K562 (cell line): ENCODE results near the gene ITIH3. TPM values are rescaled to one million over a fixed set of nuclear protein-coding genes. Genes with fewer than 3 reads are reported as not detected.

ENCODE experiments used
- ATF1 ChIP-seq, 2 experiments: fragments of 450-650 bp in 1 of 2; IDR thresholded peaks; 2 replicates each; pipeline ENCODE4 v1.6.1; 2016; ENCODE audit warnings: missing compliant biosample characterization in 1 of 2, missing genetic modification characterization in 1 of 2
- ATF7 ChIP-seq: fragments of 450-650 bp; IDR thresholded peaks from 2 replicates; pipeline ENCODE4 v1.7.1; 2014; ENCODE audit warnings: mild to moderate bottlenecking, moderate library complexity
- C11orf30 ChIP-seq: fragments of 450-650 bp; IDR thresholded peaks from 2 replicates; pipeline ENCODE4 v1.6.1; 2016; ENCODE audit warnings: low read depth, mild to moderate bottlenecking
- CBX1 ChIP-seq: sonication (generic); IDR thresholded peaks from 2 replicates; pipeline ENCODE4 v1.6.1; 2016; ENCODE audit warnings: antibody characterized with exemption, low read depth, mild to moderate bottlenecking
- CREM ChIP-seq: IDR thresholded peaks from 2 replicates; pipeline ENCODE4 v1.6.1; 2014; ENCODE audit warnings: antibody characterized with exemption, low read depth
- CSDE1 ChIP-seq, 2 experiments: fragments of 450-650 bp; IDR thresholded peaks; 2 replicates each; pipeline ENCODE4 v1.6.1; 2016; ENCODE audit warnings: mild to moderate bottlenecking in 1 of 2
- ETV1 ChIP-seq: fragments of 450-650 bp; conservative IDR thresholded peaks from 2 replicates; pipeline ENCODE4 v1.6.1; 2016; ENCODE audit warnings: missing genetic modification characterization, control low read depth, low read depth, missing compliant biosample characterization
- KDM5B ChIP-seq: fragments of 200-600 bp; sonication (generic); IDR thresholded peaks from 2 replicates; pipeline ENCODE4 v1.6.1; 2012; ENCODE audit warnings: low read depth, mild to moderate bottlenecking, moderate library complexity, low read length, control low read depth, inconsistent platforms; ENCODE audit not compliant: insufficient replicate concordance
- KLF1 ChIP-seq: fragments of 450-650 bp; IDR thresholded peaks from 2 replicates; pipeline ENCODE4 v1.6.1; 2016; ENCODE audit warnings: missing genetic modification characterization, missing compliant biosample characterization
- MAZ ChIP-seq, 2 experiments: fragments of 450-650 bp in 1 of 2; sonication (generic) in 1 of 2; formaldehyde crosslinking; IDR thresholded peaks in 1 of 2; conservative IDR thresholded peaks in 1 of 2; 2 replicates each; pipeline versions ENCODE4 v1.4.0 to v1.5.0; 2020; ENCODE audit warnings: mild to moderate bottlenecking in 1 of 2, missing genetic modification reagents in 1 of 2
- MBD2 ChIP-seq: sonication (generic); IDR thresholded peaks from 2 replicates; pipeline ENCODE4 v1.6.1; 2016; ENCODE audit warnings: low read depth, borderline replicate concordance
- PHF20 ChIP-seq: fragments of 450-650 bp; IDR thresholded peaks from 2 replicates; pipeline ENCODE4 v1.6.1; 2018; ENCODE audit not compliant: partially characterized antibody
- POLR2H ChIP-seq: IDR thresholded peaks from 2 replicates; pipeline ENCODE4 v1.6.1; 2016; ENCODE audit warnings: missing genetic modification characterization, low read depth, mild to moderate bottlenecking, control low read depth, missing compliant biosample characterization, moderate library complexity
- RBBP5 ChIP-seq: fragments of 200-600 bp; sonication (generic); IDR thresholded peaks from 2 replicates; pipeline ENCODE4 v1.6.1; 2012; ENCODE audit warnings: borderline replicate concordance, mild to moderate bottlenecking, low read length, control low read depth, inconsistent platforms; ENCODE audit not compliant: insufficient read depth, poor library complexity, severe bottlenecking
- SAP30 ChIP-seq: fragments of 200-600 bp; sonication (generic); IDR thresholded peaks from 2 replicates; pipeline ENCODE4 v1.6.1; 2012; ENCODE audit warnings: borderline replicate concordance, low read depth, mild to moderate bottlenecking, moderate library complexity, low read length, control low read depth, inconsistent platforms; ENCODE audit not compliant: insufficient read depth, poor library complexity, severe bottlenecking
- SP1 ChIP-seq: sonication (generic); formaldehyde crosslinking; IDR thresholded peaks from 2 replicates; pipeline ENCODE4 v1.8.1; 2022; ENCODE audit warnings: mild to moderate bottlenecking, missing genetic modification reagents
- SRSF7 ChIP-seq: fragments of 200-400 bp; formaldehyde crosslinking; optimal IDR thresholded peaks from 2 replicates; pipeline ENCODE3; 2017; ENCODE audit warnings: mild to moderate bottlenecking, low read depth, low read length
- TCF7L2 ChIP-seq: fragments of 150-350 bp; IDR thresholded peaks from 2 replicates; pipeline ENCODE4 v1.6.1; 2016; ENCODE audit warnings: low read depth, mild to moderate bottlenecking, low read length, moderate library complexity
- YY1 ChIP-seq, 3 experiments: IDR thresholded peaks; 2 replicates each; pipeline ENCODE4 v1.6.1; 2011; ENCODE audit warnings: low read length in 2 of 3, mild to moderate bottlenecking in 2 of 3, moderate library complexity in 2 of 3, borderline replicate concordance in 1 of 3, control low read depth in 1 of 3, low read depth in 1 of 3; ENCODE audit not compliant: insufficient read depth in 3 of 3, insufficient replicate concordance in 2 of 3, control insufficient read depth in 1 of 3, insufficient read length in 1 of 3; ENCODE audit errors: extremely low read depth in 1 of 3
- ZBTB11 ChIP-seq, 3 experiments: fragments of 200-800 bp in 1 of 3; fragments of 250-450 bp in 1 of 3; fragments of 450-650 bp in 1 of 3; sonication (Bioruptor Pico) in 1 of 3; sonication (Bioruptor generic) in 1 of 3; formaldehyde crosslinking in 1 of 3; IDR thresholded peaks; 2 replicates each; pipeline versions ENCODE4 v1.6.1 to v1.8.0; 2016 to 2022; ENCODE audit warnings: mild to moderate bottlenecking in 2 of 3, missing genetic modification characterization in 2 of 3, missing compliant biosample characterization in 1 of 3, moderate library complexity in 1 of 3
- ZC3H11A ChIP-seq: IDR thresholded peaks from 2 replicates; pipeline ENCODE4 v1.6.1; 2012; ENCODE audit warnings: low read depth, low read length, improper control_type of control experiment
- polyA plus RNA-seq, 8 experiments: library from polyadenylated mRNA; depleted of rRNA in 4 of 8; stranded (reverse) in 5 of 8; unstranded in 3 of 8; fragments of >200 nt; fragmentation: Nextera tagmentation in 2 of 8; fragmentation: Illumina TruSeq in 1 of 8; extraction: Ambion mirVana in 2 of 8; extraction: Trizol in 1 of 8; gene quantifications; 2 replicates each; pipeline versions ENCODE4 v1.2.1 to v1.2.3, GENCODE V29; 2011 to 2014; ENCODE audit warnings: inconsistent platforms in 1 of 8, missing spikeins in 1 of 8
- total RNA-seq, 7 experiments: library from RNA; depleted of rRNA in 6 of 7; stranded (reverse); fragments of >200 nt in 6 of 7; fragmentation: Illumina TruSeq in 2 of 7; extraction: Trizol in 2 of 7; gene quantifications; 2 replicates each; pipeline versions ENCODE4 v1.2.1 to v1.2.3, GENCODE V29; 2011 to 2021; ENCODE audit warnings: low replicate concordance in 1 of 7

Gene ITIH3
- total and polyA plus RNA-seq, 9 of the 15 experiments (the other 6 are each of a cell fraction or from before 2014, with no cell fraction given), result 0.07 to 0.35 TPM; not detected in 7

GRCh38 chr3:52770496-52771333, 23.9 kb upstream of the ITIH3 start, which contains the start of gene NEK4 (continued):
- TF ChIP-seq KLF1 (tag) (no peak), YY1 (IDR thresholded peaks at IDR 0.05; ENCODE audit: borderline replicate concordance in 1 of 3, control insufficient read depth in 1 of 3, extremely low read depth in 1 of 3, insufficient read depth in 3 of 3, insufficient read length in 1 of 3, insufficient replicate concordance in 2 of 3, low read depth in 1 of 3, low read length in 2 of 3) (peak; percentile 38 to 86 (median 76)), MBD2 (peak; percentile 62), KDM5B (peak; percentile 88), ZC3H11A (no peak), SP1 (CRISPR knock-in tag) (peak; percentile 71; the same call in 1 of the 2 replicates), SAP30 (peak; percentile 71), ATF7 (peak; percentile 59), RBBP5 (peak; percentile 22), C11orf30 (peak; percentile 78), PHF20 (peak; percentile 95), ETV1 (tag) (0 out of 2 replicates have a peak, but pooled peaks have one; percentile 15), POLR2H (tag) (peak; percentile 84), ZBTB11 (CRISPR knock-in tag; IDR thresholded peaks at IDR 0.05) (peak in 2 of 3 experiments; percentile 13 to 90; a peak in 3 of 6 replicates), ATF1 (CRISPR knock-in tag; IDR thresholded peaks at IDR 0.05) (no peak), ATF1 (tag; IDR thresholded peaks at IDR 0.05) (peak; percentile 92), CREM (peak; percentile 96), SRSF7 (no peak), CBX1 (0 out of 2 replicates have a peak, but pooled peaks have one; percentile 46), MAZ (CRISPR knock-in tag; conservative IDR thresholded peaks at IDR 0.05 in 1 of 2, IDR thresholded peaks at IDR 0.05 in 1 of 2) (0 out of 4 replicates have a peak, but pooled peaks have one; percentile 38 to 50), CSDE1 (IDR thresholded peaks at IDR 0.05) (no peak), TCF7L2 (no peak)
